HG03439 (cell line): ENCODE data around the gene BLOC1S3.

Experiments used
- ATAC-seq: cut with Tn5 transposase; IDR thresholded peaks from one replicate; pipeline ENCODE4 v1.9.1; 2021; ENCODE audit warnings: mild to moderate bottlenecking, moderate library complexity; ENCODE audit not compliant: unreplicated experiment

Gene BLOC1S3

DNA sequence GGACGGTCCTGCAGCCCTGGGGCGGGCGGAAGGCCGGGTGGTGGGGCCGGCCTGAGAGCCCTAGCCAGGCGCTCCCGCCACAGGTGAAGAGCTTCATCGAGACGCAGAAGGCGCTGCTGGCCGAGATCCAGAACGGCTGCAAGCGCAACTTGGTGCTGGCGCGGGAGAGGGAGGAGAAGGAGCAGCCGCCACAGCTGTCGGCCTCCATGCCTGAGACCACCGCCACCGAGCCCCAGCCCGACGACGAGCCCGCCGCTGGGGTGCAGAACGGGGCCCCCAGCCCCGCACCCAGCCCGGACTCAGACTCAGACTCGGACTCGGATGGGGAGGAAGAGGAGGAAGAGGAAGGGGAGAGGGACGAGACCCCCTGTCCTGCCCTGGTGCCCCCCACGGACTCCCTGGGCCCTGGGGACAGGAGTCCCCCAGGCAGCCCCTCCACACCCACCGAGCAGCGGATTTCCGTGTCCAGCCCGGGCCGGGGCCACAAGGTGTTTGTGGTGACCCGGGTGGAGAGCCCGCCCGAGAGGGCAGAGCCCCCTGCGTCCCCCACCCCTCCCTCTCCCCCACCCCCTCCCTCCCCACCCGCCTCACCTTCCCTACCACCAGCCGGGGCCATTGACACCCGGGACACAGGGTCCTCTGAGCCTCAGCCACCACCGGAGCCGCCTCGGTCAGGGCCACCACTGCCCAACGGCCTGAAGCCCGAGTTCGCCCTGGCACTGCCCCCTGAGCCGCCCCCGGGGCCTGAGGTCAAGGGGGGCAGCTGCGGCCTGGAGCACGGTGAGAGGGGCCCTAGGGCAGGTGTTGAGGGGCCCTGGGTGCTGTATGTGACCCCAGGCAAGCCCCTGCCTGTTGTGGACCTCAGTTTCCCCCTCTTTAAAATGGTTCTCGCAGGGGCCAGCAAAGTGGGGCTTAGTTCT lies 33.1 kb upstream of the BLOC1S3 start:
- no peak for ATAC-seq

DNA sequence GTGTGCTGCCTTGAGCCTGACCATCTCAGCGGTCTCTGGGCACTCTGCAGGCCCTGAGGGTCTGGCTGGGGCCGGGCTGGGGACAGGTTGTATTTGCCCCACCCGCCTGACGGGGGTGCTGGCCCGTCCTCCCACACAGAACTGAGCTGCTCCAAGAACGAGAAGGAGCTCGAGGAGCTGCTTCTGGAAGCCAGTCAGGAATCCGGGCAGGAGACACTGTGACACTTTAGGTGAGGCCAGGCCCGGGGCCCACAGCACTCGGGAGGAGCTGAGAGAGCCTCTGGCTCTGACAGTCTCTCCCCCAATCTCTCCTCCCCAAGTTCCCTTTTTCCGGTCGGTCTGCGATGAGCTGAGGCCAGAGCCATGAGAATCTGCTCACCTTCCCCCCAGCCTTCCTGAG lies 32.3 kb upstream of the BLOC1S3 start:
- no peak for ATAC-seq

DNA sequence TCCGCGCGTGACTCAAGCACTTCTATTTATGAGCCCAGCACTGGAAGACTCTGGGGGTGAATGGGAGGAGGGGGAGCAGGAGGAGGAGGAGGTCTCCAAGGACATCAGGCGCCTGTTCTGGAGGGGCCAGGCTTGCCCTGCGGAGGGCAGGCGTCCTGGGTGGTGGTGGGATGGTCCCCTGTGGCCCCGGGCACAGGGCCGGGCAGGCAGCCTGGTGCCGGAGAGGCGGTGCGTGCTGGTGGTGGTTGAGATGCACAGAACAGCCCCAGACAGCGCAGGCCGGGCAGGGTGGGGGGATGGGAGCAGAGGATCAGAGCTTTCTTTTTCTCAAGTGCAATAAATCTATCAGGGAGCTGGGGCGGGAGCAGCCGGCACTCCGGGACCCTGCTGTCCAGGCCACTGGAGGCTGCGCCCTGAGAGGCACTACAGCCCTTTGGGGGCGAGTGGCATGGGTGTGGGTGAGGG lies 31.8 kb upstream of the BLOC1S3 start:
- ATAC-seq, result no peak

DNA sequence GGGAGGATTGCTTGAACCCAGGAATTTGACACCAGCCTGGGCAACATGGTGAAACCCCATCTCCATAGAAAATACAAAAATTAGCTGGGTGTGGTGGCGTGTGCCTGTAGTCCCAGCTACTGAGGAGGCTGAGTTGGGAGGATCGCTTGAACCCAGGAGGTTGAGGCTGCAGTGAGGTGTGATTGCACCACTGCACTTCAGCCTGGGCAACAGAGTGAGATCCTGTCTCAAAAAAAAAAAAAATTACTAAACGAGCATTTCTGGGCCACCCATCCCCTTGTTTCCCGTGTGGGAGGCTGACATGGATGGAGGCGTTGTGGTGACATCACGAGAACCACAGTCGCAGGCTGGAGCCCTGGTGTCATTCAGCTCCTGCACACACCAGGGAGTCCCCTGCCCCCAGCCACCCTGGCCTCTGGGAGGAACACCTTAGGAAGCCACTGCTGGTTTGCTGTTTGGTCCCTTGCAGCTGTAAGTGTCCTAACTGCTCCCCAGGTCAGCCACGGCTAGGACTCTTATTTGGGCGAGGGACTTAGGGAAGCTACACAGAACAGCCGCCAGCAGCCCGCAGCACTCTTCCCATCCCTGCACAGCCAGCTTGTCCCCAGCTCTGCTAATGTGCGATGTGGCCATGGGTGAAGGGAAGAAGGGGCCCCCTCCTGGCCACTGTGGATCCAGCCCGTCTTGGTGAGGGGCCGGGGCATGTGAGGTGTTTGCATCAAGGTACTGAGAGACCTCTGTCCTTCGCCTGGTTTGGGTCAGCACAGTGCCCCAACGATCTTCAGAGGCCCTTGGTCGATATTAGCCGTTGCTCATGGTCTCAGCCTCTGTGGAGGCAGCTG lies 30.5 kb upstream of the BLOC1S3 start:
- no peak for ATAC-seq

DNA sequence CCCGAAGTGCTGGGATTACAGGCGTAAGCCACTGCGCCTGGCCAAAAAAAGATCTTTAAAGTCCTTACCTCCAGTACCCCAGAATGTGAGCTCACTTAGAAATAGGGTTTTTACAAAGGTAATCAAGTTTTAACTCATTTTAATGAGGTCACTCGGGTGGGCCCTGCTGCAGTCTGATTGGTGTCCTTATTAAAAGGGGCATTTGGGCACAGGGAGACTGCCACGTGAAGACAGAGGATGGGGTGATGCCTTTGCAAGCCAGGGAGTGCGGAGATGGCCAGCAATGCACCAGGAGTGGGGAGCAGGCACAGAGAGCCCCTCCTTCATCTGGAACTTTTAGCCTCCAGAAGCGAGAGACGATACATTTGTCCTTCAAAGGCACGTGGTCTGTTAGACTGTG lies 29.5 kb upstream of the BLOC1S3 start:
- no peak for ATAC-seq

DNA sequence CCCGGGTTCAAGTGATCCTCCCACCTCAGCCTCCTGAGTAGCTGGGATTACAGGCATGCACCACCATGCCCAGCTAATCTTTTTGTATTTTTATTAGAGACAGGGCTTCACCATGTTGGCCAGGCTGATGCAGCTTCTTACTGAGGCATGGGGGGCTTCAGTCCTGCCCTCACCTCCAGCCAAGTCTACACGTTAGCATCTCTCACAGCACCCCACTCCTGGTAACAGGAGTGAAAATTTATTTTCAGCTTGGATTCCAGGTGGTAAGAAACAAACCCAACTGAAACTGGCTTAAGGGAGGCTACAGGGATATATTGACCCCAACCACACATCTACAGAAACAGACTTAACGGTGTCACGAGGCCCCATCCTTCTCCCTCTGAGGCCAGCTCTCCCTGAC lies 28.4 kb upstream of the BLOC1S3 start:
- no peak for ATAC-seq

DNA sequence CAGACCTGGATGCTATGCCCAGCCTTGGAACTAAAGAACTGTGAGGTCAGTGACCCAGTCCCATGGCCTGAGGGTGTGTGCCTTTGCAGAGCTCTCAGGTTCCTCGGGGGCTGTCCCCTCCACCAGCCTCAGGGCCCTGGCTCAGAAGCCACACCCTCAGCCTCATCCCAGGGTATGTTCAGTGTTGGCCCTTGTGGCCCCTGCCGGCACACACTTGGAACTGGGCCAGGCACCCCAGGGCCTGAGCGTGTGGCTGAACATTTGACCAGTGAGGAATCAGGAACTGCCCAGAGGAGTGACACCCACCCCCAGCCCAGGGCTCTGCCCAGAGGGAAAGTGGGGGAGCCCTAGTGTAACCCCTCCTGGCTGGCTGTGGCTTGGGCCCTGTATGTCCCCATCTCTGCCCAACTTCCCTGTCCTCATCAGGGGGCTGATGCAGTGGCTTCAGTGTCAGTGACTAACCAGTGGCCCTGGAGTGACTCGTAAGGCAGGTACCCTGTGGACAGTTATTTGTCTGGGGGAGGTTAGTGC lies 27.8 kb upstream of the BLOC1S3 start:
- no peak for ATAC-seq

DNA sequence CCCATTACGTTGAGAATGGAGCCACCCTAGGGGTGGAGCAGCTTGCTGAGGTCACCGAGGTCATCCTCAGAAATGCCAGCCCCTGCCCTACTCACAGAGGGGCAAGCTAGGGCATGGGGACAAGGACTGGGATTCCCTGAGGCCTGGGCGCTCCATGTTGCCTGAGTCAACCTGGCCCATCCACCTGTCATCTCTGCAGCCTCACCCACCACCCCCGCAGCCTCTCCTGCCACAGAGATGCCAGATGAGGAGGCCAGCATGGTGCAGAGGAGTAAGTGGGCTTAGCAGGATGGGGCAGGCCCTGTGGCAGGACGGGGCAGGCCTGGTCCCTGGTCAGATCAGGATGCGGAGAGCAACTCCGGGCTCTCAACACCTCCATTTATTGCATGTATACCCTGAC lies 27.3 kb upstream of the BLOC1S3 start:
- ATAC-seq, result no peak

DNA sequence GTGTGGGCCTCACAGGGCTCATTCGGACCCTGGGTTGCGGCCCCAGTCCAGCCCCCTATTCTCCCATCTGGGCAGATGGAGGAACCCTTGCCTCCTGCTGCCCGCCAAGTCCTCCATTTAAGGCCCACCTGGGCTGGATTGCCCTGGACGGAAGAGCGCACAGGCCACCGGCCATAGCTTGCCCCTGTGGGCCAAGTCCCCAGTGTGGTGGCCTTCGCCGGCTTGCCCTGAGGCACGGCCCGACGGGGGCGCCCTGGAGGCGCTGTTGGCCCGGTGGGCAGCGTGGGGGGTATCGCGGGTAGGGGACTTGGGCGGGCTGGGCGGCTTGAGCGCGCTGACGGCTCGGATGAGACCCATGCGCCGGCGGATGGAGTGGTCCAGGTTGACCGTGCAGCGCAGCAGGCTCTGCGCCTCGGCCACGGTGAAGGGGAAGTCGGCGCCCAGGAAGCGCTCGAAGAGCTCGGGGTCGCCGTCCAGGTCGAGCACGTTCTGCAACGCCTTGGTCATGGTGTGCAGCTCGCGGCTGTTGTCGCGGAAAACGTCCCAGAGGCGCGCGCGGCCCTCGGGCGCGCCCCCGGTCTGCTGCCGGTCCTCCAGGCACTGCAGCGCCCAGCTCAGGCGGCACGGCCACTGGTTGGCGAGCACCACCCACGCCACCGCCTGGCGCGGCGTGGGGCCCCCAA lies 26.6 kb upstream of the BLOC1S3 start:
- no peak for ATAC-seq

DNA sequence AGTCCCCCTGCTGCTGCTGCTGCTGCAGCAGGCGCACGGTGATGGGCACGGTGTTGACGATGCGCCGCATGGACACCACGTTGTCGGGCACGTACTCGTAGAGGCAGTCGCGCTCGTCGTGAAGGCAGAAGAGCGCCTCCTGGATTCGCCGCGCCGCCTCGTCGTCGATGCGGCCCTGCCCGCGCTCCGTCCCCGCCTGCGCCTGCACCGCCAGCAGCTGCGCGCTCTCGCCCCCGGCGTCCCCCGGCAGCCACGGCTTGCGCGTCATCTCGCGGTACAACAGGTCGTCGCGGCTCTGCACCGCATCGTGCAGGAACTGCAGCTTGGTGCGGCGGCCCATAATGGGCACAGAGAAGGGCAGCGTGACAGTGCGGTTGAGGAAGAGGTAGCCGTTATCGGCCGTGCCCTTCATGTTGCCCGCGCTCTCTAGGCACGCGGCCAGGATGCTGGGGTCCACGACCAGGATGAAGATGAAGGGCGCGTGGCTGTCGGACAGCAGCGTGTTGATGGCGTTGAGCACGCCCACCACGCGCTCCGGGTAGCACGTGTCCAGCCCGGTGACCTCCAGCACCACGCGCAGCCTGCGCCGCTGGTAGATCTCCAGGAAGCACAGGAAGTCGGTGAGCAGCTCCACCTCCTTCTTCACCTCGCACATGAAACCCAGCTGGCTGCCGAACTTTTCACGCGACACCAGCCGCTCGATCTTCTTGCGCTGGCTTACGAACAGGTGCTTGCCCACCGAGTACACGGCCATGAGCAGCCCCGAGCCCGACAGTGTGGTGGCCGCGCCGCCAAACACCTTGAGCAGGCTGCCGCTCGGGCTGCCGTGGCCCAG lies 25.9 kb upstream of the BLOC1S3 start:
- no peak for ATAC-seq

DNA sequence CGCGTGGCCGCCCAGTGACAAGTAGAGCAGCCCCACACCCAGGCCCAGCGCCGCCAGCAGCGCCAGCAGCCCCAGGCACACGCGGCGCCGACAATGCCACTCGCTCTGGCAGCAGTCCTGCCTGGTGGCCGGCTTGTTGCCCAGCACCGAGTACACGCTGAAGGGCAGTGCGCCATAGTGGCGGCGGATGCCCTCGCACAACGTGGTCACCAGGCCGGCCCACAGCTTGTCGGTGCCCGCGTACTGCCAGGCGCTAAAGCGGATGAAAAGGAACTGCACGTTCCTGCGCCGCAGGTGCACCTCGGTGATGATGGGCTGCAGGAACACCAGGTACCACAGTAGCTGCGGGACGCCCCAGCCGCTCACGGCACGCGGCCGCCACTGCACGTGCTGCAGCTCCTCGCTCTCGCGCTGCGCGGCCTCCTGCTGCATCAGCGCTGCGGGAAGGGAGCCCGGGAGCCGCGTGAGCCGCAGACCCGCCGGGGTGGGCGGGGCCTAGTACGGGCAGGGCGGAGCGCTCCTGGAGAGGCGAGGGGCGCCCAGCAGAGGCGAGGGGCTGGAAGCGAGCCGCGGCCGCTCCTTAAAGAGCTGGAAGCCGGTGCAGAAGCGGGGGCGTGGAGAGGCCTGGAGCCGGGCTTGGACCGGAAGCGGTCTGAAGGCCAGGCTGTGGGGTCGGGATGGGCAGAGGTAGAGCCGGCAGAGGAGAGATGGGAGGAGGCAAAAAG lies 25.1 kb upstream of the BLOC1S3 start:
- ATAC-seq, result no peak

DNA sequence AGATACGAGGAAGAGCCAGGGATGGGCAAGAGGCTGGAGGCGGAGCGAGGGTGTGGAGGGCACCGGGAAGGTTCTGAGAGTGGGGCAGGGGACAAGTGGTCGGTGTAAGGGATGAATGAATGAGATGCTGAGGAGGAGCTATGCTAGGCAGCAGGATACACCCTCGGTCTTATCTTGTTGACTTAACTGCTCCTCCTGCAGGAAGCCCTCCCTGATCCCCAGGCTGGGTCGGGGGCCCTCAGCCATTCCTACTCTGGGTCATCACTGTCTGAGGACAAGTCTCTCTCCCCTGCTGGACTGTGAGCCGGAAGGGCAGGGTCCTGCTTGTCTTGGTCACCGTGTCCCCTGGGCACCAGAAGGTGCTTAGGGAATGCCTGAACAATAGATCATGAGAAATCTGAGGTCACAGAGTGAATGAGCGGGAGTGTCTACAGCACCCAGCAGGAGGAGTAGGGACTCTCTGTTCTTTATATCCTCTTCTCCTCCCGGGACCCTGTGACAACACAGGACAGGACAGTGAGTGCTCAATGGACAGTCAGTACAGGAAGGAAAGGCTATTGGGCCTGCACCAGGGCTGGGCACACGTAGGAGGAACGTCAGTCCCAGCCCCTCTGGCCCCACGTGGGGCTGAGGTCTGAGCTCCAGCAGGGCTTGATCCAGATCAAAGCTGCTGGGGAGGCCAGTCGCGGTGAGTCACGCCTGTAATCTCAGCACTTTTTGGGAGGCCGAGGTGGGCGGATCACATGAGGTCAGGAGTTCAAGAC lies 24.3 kb upstream of the BLOC1S3 start:
- no peak for ATAC-seq

DNA sequence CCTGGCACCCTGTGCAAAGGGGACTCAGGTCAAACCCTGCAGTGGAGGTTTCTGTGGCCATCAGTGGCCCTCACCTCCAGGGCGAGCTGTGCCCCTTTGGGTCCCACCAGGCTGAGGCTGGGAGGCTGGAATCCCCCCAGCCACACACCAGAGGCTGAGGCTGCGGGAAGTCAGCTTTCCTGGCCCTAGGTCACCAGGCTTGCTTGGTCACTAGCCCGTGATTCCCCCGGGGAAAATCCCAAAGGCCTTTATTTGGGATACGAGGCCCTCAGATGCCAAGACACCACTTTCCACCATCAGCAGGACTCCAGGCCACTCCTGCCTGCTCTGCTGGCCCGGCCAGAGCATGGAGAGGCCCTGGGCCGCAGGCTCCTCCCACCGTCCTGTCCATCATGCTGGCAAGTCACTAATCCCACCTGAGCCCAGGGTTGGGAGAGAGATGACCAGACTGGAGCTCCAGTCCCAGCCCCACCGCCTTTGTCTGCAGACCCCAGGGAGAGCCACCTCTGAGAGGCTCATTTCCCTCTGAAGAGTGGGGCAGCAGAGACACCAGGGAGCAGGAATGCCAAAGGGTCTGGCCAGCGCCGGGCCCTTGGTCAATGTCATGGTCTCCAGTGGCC lies 22.5 kb upstream of the BLOC1S3 start:
- no peak for ATAC-seq

DNA sequence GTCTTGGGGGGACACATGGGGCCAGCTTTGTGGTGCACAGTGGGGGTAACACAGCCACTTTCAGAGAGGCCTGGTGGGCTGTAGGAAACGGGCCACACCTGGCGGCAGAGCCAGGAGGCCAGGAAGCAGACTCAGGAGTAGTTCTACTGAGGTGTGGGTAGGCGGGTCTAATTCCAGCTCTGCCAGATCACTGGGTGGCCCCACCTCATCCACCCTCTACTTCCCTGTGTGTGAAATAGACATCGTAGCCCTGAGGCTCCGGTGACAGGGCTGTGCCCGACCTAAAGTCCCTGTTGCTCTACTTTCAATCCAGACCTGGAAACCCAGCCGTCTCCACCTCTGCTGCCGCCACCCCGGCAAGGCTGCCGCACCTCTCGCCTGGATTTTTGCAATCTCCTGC lies 21.8 kb upstream of the BLOC1S3 start:
- ATAC-seq, result no peak

DNA sequence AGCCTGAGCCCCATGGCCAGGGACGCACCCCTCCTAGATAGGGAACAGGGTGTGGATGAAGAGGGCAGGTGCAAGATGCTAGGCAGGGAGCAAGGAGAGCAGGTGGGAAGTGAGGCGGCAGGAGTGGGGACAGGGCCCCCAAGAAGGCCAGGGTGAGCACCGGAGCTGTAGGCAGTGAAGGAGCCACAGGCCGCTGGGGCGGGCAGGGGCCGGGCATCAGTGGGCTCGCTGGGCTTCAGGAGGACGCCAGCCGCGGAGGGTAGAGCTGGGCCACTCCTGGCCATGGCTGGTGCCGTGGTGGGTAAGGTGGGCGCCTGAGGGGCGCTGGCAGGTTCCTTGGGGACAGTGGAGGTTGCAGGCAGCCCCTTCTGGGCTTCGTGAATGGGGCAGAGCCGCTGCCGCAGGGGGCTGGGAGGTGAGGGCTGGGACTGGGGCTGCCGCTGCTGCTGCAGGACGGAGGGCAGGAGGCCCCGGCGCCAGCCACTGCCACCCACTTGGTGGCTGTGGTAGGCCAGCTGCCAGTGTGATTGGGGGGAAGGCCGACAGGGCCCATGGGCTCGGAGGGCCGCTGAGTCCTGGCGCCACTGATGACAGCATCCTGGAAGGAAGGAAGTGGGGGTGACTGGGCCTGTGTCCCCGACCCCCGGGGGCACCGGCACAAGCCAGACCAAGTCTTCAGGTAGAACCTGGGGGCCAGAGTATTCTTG lies 19.9 kb upstream of the BLOC1S3 start:
- no peak for ATAC-seq

DNA sequence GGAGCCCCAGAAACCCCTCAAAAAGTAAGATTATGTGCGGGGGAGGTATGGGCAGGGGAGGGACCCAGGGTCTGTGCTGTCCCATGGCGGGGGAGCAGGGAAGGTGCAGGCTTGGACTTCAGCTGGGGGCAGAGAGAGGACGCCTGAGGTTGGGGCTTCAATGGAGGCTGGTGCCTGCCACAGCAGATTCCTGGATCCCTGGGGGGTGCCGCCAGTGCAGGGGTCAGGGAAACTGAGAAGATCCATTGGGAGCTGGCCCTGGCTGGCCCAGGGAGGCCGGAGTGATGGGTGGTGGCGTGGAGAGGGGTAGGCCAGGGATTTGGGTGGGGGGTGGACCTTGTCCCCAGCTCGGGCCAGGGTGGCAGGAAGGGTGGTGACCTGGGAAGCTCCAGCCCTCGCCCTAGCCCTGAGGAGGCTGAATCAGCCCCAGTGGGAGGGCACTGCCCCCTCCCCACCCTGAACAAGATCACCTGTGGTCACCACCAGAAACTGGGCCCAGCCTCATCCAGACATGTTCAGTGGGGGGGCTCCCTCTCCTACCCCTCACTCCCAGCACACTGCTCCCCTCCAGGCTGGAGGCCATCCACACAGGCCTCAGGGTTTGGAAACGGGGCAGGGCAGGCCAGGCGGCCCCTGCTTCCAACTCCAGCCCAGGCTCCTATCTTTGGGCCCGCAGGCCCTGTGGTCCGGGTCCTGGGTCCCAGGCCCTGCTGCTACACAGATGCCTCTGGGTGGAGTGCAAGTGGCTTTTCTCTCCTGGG lies 19.2 kb upstream of the BLOC1S3 start:
- no peak for ATAC-seq

DNA sequence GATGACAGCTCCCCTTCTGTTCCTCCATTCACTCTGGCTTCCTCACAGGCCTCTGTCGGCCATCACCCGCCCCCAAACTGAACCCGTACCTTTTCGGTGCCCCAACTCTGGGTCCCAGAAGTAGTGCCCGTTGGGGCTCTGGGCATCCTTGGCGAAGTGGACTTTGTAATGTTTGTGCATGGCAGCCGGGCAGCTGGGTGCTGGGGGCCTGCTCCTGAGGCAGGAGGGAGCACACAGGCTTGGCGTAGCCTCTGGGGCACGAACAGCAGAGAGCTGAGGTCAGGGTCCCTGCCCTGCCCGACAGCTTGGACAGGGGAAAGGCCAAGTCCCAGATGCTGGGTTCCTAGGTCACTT lies 18.6 kb upstream of the BLOC1S3 start:
- no peak for ATAC-seq
